GDM1 (cell line): ENCODE results near the gene ARSA.

Experiments
- DNase-seq: peaks from one replicate; lab custom pipeline; 2025; lab: John Stamatoyannopoulos, UW

Gene ARSA

GRCh38 chr22:50604256-50605001, 23.5 kb downstream of the ARSA start:
- DNase-seq: no peak

- no peak for DNase-seq
Measured at GRCh38 chr22:50603511-50604255, 24.3 kb downstream of the ARSA start.

GRCh38 chr22:50602338-50602700, 25.6 kb downstream of the ARSA start:
- no peak for DNase-seq

- DNase-seq: no peak
Measured at GRCh38 chr22:50601669-50602337, 26.1 kb downstream of the ARSA start.

GRCh38 chr22:50600967-50601668, 26.8 kb downstream of the ARSA start:
- no peak for DNase-seq

GRCh38 chr22:50600538-50600937, 27.4 kb downstream of the ARSA start, which contains the start of gene MAPK8IP2:
Gene MAPK8IP2 (plus strand): TSS chr22:50600793. CDS start chr22:50600819, 26 bp downstream.
- DNase-seq: no peak

- DNase-seq: no peak
Measured at GRCh38 chr22:50599816-50600455, 28.0 kb downstream of the ARSA start.

- DNase-seq: no peak
Measured at GRCh38 chr22:50597097-50597496, 30.9 kb downstream of the ARSA start.

- DNase-seq: no peak
Measured at GRCh38 chr22:50595189-50595588, 32.8 kb downstream of the ARSA start.

GRCh38 chr22:50587407-50587806, 40.5 kb downstream of the ARSA start:
- no peak for DNase-seq

GRCh38 chr22:50586416-50586815, 41.5 kb downstream of the ARSA start:
- no peak for DNase-seq

- DNase-seq: no peak
Measured at GRCh38 chr22:50585781-50586180, 42.2 kb downstream of the ARSA start.

GRCh38 chr22:50585238-50585637, 42.7 kb downstream of the ARSA start:
- no peak for DNase-seq

GRCh38 chr22:50584106-50585096, 43.6 kb downstream of the ARSA start:
- DNase-seq: no peak

- DNase-seq: no peak
Measured at GRCh38 chr22:50583294-50583861, 44.6 kb downstream of the ARSA start.

GRCh38 chr22:50582493-50583293, 45.3 kb downstream of the ARSA start, which contains the start of gene CHKB:
Gene CHKB (minus strand): TSS chr22:50582849. CDS start chr22:50582781, 68 bp downstream.
- peak; percentile 96 for DNase-seq

GRCh38 chr22:50581950-50582492, 45.9 kb downstream of the ARSA start:
- no peak for DNase-seq

GRCh38 chr22:50581031-50581949, 46.7 kb downstream of the ARSA start:
- no peak for DNase-seq
